ENCODE measurements around the gene NRARP.

Gene NRARP

GRCh38 chr9:137303893-137304382, 1.9 kb upstream of the NRARP start:
- TF ChIP-seq TEAD4 (IDR thresholded peaks at IDR 0.05) = no peak
- no peak for TF ChIP-seq TAF1 (IDR thresholded peaks at IDR 0.05; ENCODE audit: low read depth)
- no peak for TF ChIP-seq EGR1 (IDR thresholded peaks at IDR 0.05)
- TF ChIP-seq CREB1 (IDR thresholded peaks at IDR 0.05; ENCODE audit: low read depth) = no peak
- TF ChIP-seq ZBTB7A (IDR thresholded peaks at IDR 0.05; ENCODE audit: low read depth) = no peak
- no peak for TF ChIP-seq FOXM1 (IDR thresholded peaks at IDR 0.05; ENCODE audit: borderline replicate concordance, low read depth)
- no peak for TF ChIP-seq MAX (IDR thresholded peaks at IDR 0.05)
- no peak for TF ChIP-seq CEBPB (IDR thresholded peaks at IDR 0.05)
- no peak for TF ChIP-seq RAD21 (IDR thresholded peaks at IDR 0.05; ENCODE audit: low read depth)

DNA sequence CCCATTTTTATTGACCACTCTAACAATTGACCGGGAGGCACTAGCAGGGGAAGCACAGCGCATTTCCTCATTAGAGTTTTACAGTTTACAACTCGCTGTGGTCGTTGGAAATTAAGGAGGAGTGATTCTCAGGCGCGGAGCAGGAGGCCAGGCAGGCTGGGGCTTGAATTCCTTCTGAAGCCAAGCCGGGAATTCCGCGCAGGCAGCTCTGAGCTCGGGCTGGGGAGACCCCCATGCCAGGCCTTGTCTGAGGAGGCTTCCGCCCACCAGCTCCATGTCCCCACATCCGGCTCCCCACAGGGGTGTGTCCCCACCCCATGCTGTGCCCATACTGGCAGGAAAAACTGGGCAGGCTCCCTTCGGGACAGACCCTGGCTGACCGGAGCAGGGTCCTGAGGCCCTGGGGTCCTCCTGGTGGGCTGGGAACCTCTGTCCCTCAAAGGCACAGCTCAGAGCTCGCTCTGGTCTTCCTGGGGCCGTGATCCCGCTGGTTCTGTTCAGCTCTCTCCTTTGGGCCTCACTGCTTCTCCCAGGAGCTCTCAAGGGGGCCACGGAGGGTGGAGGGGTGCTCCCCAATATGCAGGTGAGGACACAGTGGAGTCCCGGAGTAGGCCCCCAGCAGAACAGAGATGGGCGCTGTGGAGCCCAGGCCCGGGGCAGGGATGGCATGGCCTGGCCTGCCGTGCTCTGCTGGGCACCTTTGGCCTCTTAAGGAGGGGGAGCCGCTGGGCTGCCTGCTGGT, 1.3 kb upstream of the NRARP start:
- TF ChIP-seq TEAD4 (IDR thresholded peaks at IDR 0.05) (no peak), EP300 (IDR thresholded peaks at IDR 0.05; ENCODE audit: borderline replicate concordance) (no peak), EGR1 (IDR thresholded peaks at IDR 0.05) (peak; percentile 21)

DNA sequence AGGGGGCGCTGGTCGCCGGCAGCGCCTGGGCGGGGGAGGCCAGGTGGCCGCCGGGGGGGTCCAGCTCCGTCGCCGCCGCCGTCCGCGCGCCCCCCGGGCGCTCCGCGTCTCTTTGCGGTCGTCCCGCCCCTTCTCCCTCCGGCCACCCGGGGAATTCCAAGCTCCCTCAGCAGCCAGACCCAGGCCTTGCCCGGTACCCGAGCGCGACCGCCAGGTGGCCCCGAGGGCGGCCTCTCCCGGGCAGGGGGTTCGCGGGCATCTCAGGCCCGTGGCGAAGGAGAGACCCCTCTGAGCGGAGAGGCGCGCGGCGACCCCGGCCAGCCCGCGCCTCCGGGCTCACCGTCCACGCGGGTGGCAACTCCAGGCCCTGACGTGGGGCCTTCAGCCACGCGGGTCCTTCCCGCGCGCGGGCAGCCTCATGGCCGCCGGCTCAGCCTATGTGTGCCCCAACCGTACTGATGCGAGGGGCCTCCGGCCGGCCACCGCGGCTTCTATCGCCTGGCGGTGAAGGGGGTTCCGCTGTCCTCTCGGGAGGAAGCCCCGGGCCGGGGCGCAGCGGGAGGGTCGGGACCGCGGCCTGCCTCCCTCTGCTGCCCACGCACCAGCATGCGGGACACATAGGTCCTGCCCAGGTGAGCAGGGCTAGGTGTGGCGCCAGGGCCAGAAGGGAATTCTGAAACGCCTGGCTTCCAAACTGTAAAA, 529 bp upstream of the NRARP start:
- TF ChIP-seq REST (IDR thresholded peaks at IDR 0.05; ENCODE audit: low read depth) (no peak), CEBPB (IDR thresholded peaks at IDR 0.05) (no peak), YY1 (IDR thresholded peaks at IDR 0.05; ENCODE audit: low read depth) (no peak; the same call in 1 of the 2 replicates), MAX (IDR thresholded peaks at IDR 0.05) (peak; percentile 69), EGR1 (IDR thresholded peaks at IDR 0.05) (0 out of 2 replicates have a peak, but pooled peaks have one; percentile 30), EP300 (IDR thresholded peaks at IDR 0.05; ENCODE audit: borderline replicate concordance) (no peak), RAD21 (IDR thresholded peaks at IDR 0.05; ENCODE audit: low read depth) (peak; percentile 11; the same call in 1 of the 2 replicates), TCF12 (IDR thresholded peaks at IDR 0.05; ENCODE audit: low read depth) (peak; percentile 27; the same call in 1 of the 2 replicates), TAF1 (IDR thresholded peaks at IDR 0.05; ENCODE audit: low read depth) (0 out of 2 replicates have a peak, but pooled peaks have one; percentile 26), ZBTB7A (IDR thresholded peaks at IDR 0.05; ENCODE audit: low read depth) (peak; percentile 47; the same call in 1 of the 2 replicates), NFIC (IDR thresholded peaks at IDR 0.05) (no peak)

DNA sequence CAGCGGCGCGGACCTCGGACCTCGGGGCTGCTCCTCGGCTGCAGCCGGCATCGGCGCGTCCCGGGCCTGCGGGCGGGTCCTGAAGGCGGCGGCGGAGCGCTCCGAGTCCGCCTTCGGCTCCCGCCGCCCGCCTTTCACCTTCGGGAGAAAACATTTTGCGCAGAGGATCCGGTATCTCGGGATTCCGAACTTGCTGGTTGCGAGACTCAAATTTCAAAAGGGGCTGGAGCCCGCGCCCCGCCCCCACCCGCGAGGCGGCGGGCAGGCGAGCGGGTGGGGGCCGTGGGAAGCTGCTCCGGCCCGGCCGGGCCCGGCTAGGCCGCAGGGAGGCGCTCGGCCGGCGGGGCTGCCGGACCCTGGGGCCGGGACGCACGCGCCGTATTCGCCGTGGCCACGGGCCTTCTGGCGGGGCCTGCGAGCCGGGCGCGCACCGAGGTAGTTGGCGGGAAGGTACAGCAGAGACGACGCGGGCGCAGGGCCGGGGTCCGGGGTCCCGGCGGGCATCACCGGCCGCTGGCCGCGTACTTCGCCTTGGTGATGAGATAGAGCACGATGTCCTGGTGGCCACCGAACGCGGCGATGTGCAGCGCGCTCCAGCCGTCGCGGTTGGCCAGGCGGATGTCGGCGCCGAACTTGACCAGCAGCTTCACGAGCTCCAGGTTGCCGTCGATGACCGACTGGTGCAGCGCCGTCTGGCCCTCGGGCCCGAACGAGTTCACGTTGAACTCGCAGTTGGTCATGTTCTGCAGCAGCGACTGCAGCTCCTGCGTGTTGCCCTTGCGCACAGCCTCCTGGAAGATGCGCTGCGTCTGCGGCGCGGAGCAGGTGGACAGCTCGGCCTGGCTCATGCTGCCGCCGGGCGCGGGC, 757 bp downstream of the NRARP start:
- no peak for TF ChIP-seq TCF12 (IDR thresholded peaks at IDR 0.05; ENCODE audit: low read depth)
- TF ChIP-seq MAX (IDR thresholded peaks at IDR 0.05) = peak; percentile 88
- TF ChIP-seq, protein P1, sequence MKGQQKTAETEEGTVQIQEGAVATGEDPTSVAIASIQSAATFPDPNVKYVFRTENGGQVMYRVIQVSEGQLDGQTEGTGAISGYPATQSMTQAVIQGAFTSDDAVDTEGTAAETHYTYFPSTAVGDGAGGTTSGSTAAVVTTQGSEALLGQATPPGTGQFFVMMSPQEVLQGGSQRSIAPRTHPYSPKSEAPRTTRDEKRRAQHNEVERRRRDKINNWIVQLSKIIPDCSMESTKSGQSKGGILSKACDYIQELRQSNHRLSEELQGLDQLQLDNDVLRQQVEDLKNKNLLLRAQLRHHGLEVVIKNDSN (IDR thresholded peaks at IDR 0.05) = no peak
- no peak for TF ChIP-seq FOXM1 (IDR thresholded peaks at IDR 0.05; ENCODE audit: borderline replicate concordance, low read depth)
- TF ChIP-seq RAD21 (IDR thresholded peaks at IDR 0.05; ENCODE audit: low read depth) = peak; percentile 35; the same call in 1 of the 2 replicates
- TF ChIP-seq NFIC (IDR thresholded peaks at IDR 0.05) = no peak
- no peak for TF ChIP-seq YY1 (IDR thresholded peaks at IDR 0.05; ENCODE audit: low read depth)
- no peak for TF ChIP-seq CEBPB (IDR thresholded peaks at IDR 0.05)
- no peak for TF ChIP-seq CREB1 (IDR thresholded peaks at IDR 0.05; ENCODE audit: low read depth)
- TF ChIP-seq EP300 (IDR thresholded peaks at IDR 0.05; ENCODE audit: borderline replicate concordance) = no peak
- no peak for TF ChIP-seq REST (IDR thresholded peaks at IDR 0.05; ENCODE audit: low read depth)
- peak; percentile 37; the same call in 1 of the 2 replicates for TF ChIP-seq TEAD4 (IDR thresholded peaks at IDR 0.05)
- no peak for TF ChIP-seq TAF1 (IDR thresholded peaks at IDR 0.05; ENCODE audit: low read depth)

DNA sequence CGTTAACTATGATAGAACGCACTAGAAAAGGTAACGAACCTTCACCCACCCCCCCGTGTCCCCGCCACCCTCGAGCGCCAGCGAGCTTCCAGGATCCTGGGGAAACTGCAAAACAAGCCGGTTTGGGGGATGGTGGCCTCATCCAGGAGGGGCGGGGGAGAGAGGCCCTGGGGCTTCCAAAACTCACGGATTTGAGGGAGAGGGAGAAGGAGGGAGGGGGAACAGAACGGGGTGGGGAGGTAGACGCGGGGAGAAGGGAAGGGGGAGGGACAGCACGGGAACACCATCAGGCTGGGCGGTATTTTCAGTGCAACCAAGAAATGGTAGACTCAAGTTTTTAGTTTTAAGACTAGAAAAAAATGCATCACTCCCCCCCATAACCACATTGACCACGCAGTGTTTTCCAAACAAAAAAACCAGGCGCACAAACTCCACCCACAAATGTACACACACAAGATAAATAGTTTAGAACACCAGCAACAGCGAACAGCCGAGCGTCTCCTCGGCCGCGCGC, 1.4 kb downstream of the NRARP start:
- TF ChIP-seq ZBTB7A (IDR thresholded peaks at IDR 0.05; ENCODE audit: low read depth) = no peak
- no peak for TF ChIP-seq RAD21 (IDR thresholded peaks at IDR 0.05; ENCODE audit: low read depth)
- TF ChIP-seq EGR1 (IDR thresholded peaks at IDR 0.05) = no peak
- no peak for TF ChIP-seq TAF1 (IDR thresholded peaks at IDR 0.05; ENCODE audit: low read depth)
